Ovary (tissue), 3 donors: ENCODE results near the gene MPHOSPH6.

Source experiments
- CTCF ChIP-seq, 3 donors: fragments of 450-650 bp in 2 of 3; fragments of 200-600 bp in 1 of 3; IDR thresholded peaks; one replicate each; pipeline versions ENCODE4 v1.5.1 to v1.8.0; 2016 to 2022; ENCODE audit warnings: antibody characterized with exemption in 3 of 3, mild to moderate bottlenecking in 1 of 3
- EP300 ChIP-seq: sonication (generic); formaldehyde crosslinking; IDR thresholded peaks from one replicate; pipeline ENCODE4 v1.6.1; 2017; ENCODE audit warnings: antibody characterized with exemption
- POLR2A ChIP-seq: fragments of 450-650 bp; IDR thresholded peaks from one replicate; pipeline ENCODE4 v1.6.1; 2017; ENCODE audit warnings: antibody characterized with exemption, mild to moderate bottlenecking, moderate library complexity
- donor health status: DM: no; HTN: no; CAD: no.

GRCh38 chr16:82108774-82109173 lies 61.2 kb downstream of the MPHOSPH6 start:
- no peak for TF ChIP-seq CTCF (IDR thresholded peaks at IDR 0.05)
- TF ChIP-seq POLR2A: no peak
- no peak for TF ChIP-seq EP300
